HCT116 (cell line): ENCODE results near the gene PKD2. TPM values are rescaled to one million over a fixed set of nuclear protein-coding genes. Genes with fewer than 3 reads are reported as not detected.

Source experiments
- ATAC-seq: fragments of 200-7000 bp; cut with Tn5 transposase; 2 replicates; pipeline ENCODE4 v1.9.1; 2020; ENCODE audit warnings: mild to moderate bottlenecking, moderate library complexity
- BruUV-seq: library from RNA; stranded (reverse); fragments of 400-500 nt; replicated peaks from 2 replicates; lab custom pipeline; 2021; lab: Mats Ljungman, UMichigan
- CTCF ChIA-PET: fragments of 300-600 bp; sonication (Branson Sonifier 250); formaldehyde crosslinking; loops from one replicate; lab custom pipeline; 2021; ENCODE audit warnings: antibody characterized with exemption; lab: Charles Lee
- POLR2A ChIA-PET: fragments of 300-600, 350-600 bp; sonication (Branson Sonifier 250); formaldehyde crosslinking; loops from one replicate; lab custom pipeline; 2021; ENCODE audit warnings: antibody characterized with exemption; lab: Charles Lee
- RAD21 ChIA-PET, 2 experiments: fragments of 300-600 bp; sonication (Branson Sonifier 250); formaldehyde crosslinking; loops; one replicate each; lab custom pipeline; 2023; ENCODE audit warnings: low total read pairs in 2 of 2; ENCODE audit not compliant: uncharacterized antibody in 2 of 2, unreplicated experiment in 2 of 2, low non-redundant PET in 1 of 2; lab: Charles Lee
- DNase-seq: peaks from one replicate; pipeline ENCODE4 v3.0.0-alpha.2; 2010; ENCODE audit warnings: low read depth, low spot score
- H2AFZ ChIP-seq: fragments of 200-600 bp; shearing (Covaris generic), sonication (generic); 2 replicates; pipeline ENCODE4 v1.6.1; 2017; ENCODE audit warnings: low read depth, mixed run types, mixed read lengths, antibody characterized with exemption, low read length; ENCODE audit not compliant: poor library complexity, severe bottlenecking
- H3K27ac ChIP-seq: 2 replicates; pipeline ENCODE4 v1.5.1; 2012; ENCODE audit warnings: low read depth, low read length
- H3K27me3 ChIP-seq: fragments of 200-600 bp; sonication (generic); 2 replicates; pipeline ENCODE4 v1.6.1; 2016; ENCODE audit warnings: mixed run types, low read length, mixed read lengths; ENCODE audit not compliant: insufficient read depth
- H3K36me3 ChIP-seq, 2 experiments: fragments of 200-500 bp in 1 of 2; fragments of 200-600 bp in 1 of 2; sonication (Bioruptor generic) in 1 of 2; sonication (generic) in 1 of 2; 2 replicates each; pipeline versions ENCODE4 v1.5.1 to v1.6.1; 2014 to 2016; ENCODE audit warnings: low read length in 2 of 2, inconsistent platforms in 1 of 2, mixed read lengths in 1 of 2, mixed run types in 1 of 2; ENCODE audit not compliant: insufficient read depth in 2 of 2, control insufficient read depth in 1 of 2
- H3K4me1 ChIP-seq, 2 experiments: fragments of 200-600 bp in 1 of 2; sonication (generic) in 1 of 2; 2 replicates each; pipeline versions ENCODE4 v1.5.1 to v1.6.1; 2012 to 2017; ENCODE audit warnings: low read length in 2 of 2, inconsistent platforms in 1 of 2, mild to moderate bottlenecking in 1 of 2, mixed read lengths in 1 of 2, mixed run types in 1 of 2, moderate library complexity in 1 of 2; ENCODE audit not compliant: insufficient read depth in 2 of 2, control insufficient read depth in 1 of 2
- H3K4me2 ChIP-seq: fragments of 200-600 bp; sonication (generic); 2 replicates; pipeline ENCODE4 v1.6.1; 2017; ENCODE audit warnings: mixed run types, low read length, mixed read lengths
- H3K4me3 ChIP-seq, 2 experiments: fragments of 200-600 bp in 1 of 2; sonication (generic) in 1 of 2; replicated peaks in 1 of 2; 2 replicates each; pipeline ENCODE4 v1.5.1; 2011 to 2016; ENCODE audit warnings: low read length in 2 of 2, control low read depth in 1 of 2, low read depth in 1 of 2, mild to moderate bottlenecking in 1 of 2, mixed read lengths in 1 of 2, mixed run types in 1 of 2
- H3K79me2 ChIP-seq: fragments of 200-600 bp; sonication (generic); 2 replicates; pipeline ENCODE4 v1.6.1; 2017; ENCODE audit warnings: mild to moderate bottlenecking, mixed run types, low read length, moderate library complexity, mixed read lengths; ENCODE audit not compliant: insufficient read depth
- H3K9ac ChIP-seq: fragments of 200-600 bp; sonication (generic); 2 replicates; pipeline ENCODE4 v1.6.1; 2016; ENCODE audit warnings: low read length, mixed read lengths
- H3K9me2 ChIP-seq: fragments of 200-600 bp; sonication (generic), shearing (Covaris generic); 2 replicates; pipeline ENCODE4 v1.6.1; 2017; ENCODE audit warnings: mixed run types, mild to moderate bottlenecking, moderate library complexity; ENCODE audit not compliant: insufficient read depth
- H3K9me3 ChIP-seq, 2 experiments: fragments of 200-500 bp in 1 of 2; fragments of 200-600 bp in 1 of 2; sonication (Bioruptor generic) in 1 of 2; sonication (generic) in 1 of 2; 2 replicates each; pipeline ENCODE4 v1.6.1; 2014 to 2017; ENCODE audit warnings: low read length in 2 of 2, mixed read lengths in 2 of 2, inconsistent platforms in 1 of 2, low read depth in 1 of 2, mild to moderate bottlenecking in 1 of 2, mixed run types in 1 of 2, moderate library complexity in 1 of 2; ENCODE audit not compliant: control insufficient read depth in 1 of 2, insufficient read depth in 1 of 2
- H4K20me1 ChIP-seq: fragments of 200-600 bp; sonication (generic), shearing (Covaris generic); 2 replicates; pipeline ENCODE4 v1.6.1; 2017; ENCODE audit warnings: mixed run types, mild to moderate bottlenecking, moderate library complexity; ENCODE audit not compliant: insufficient read depth
- ATF3 ChIP-seq: IDR thresholded peaks from 2 replicates; pipeline ENCODE4 v1.6.1; 2012
- CEBPB ChIP-seq: IDR thresholded peaks from 2 replicates; pipeline ENCODE4 v1.6.1; 2012; ENCODE audit warnings: low read depth
- CTCF ChIP-seq, 3 experiments: fragments of 200-600 bp in 1 of 3; sonication (generic) in 1 of 3; IDR thresholded peaks in 2 of 3; conservative IDR thresholded peaks in 1 of 3; 2 replicates each; pipeline ENCODE4 v1.5.1; 2012 to 2017; ENCODE audit warnings: low read depth in 2 of 3, low read length in 2 of 3, antibody characterized with exemption in 1 of 3, borderline replicate concordance in 1 of 3, control low read depth in 1 of 3, mild to moderate bottlenecking in 1 of 3, mixed read lengths in 1 of 3, mixed run types in 1 of 3, moderate library complexity in 1 of 3; ENCODE audit not compliant: insufficient read depth in 1 of 3
- EGR1 ChIP-seq: IDR thresholded peaks from 2 replicates; pipeline ENCODE4 v1.6.1; 2012; ENCODE audit warnings: low read depth
- ELF1 ChIP-seq: IDR thresholded peaks from 2 replicates; pipeline ENCODE4 v1.6.1; 2012; ENCODE audit warnings: low read depth, borderline replicate concordance
- EZH2 ChIP-seq: fragments of 200-600 bp; sonication (generic); IDR thresholded peaks from 2 replicates; pipeline ENCODE4 v1.6.1; 2017; ENCODE audit warnings: antibody characterized with exemption, mixed run types
- EZH2phosphoT487 ChIP-seq: fragments of 200-600 bp; IDR thresholded peaks from 2 replicates; pipeline ENCODE4 v1.6.1; 2018; ENCODE audit warnings: antibody characterized with exemption, borderline replicate concordance
- FOSL1 ChIP-seq: IDR thresholded peaks from 2 replicates; pipeline ENCODE4 v1.6.1; 2012; ENCODE audit warnings: low read depth
- JUND ChIP-seq: IDR thresholded peaks from 2 replicates; pipeline ENCODE4 v1.6.1; 2012
- MAX ChIP-seq: IDR thresholded peaks from 2 replicates; pipeline ENCODE4 v1.6.1; 2012
- POLR2A ChIP-seq: IDR thresholded peaks from 2 replicates; pipeline ENCODE4 v1.7.0; 2011; ENCODE audit warnings: borderline replicate concordance; ENCODE audit not compliant: insufficient read depth, insufficient read length; ENCODE audit errors: extremely low read depth
- POLR2AphosphoS5 ChIP-seq: IDR thresholded peaks from 2 replicates; pipeline ENCODE4 v1.6.1; 2011; ENCODE audit warnings: mild to moderate bottlenecking, low read depth, low read length, moderate library complexity
- RAD21 ChIP-seq: IDR thresholded peaks from 2 replicates; pipeline ENCODE4 v1.6.1; 2012; ENCODE audit warnings: low read depth, mild to moderate bottlenecking
- REST ChIP-seq: IDR thresholded peaks from 2 replicates; pipeline ENCODE4 v1.6.1; 2012; ENCODE audit warnings: low read depth
- SP1 ChIP-seq: IDR thresholded peaks from 2 replicates; pipeline ENCODE4 v1.6.1; 2012; ENCODE audit warnings: low read depth
- TCF7L2 ChIP-seq: IDR thresholded peaks from 2 replicates; pipeline ENCODE4 v1.7.0; 2011; ENCODE audit warnings: borderline replicate concordance, inconsistent platforms; ENCODE audit not compliant: insufficient read depth, insufficient read length; ENCODE audit errors: extremely low read depth
- YY1 ChIP-seq: IDR thresholded peaks from 2 replicates; pipeline ENCODE4 v1.6.1; 2011; ENCODE audit warnings: low read length, low read depth, moderate library complexity, mild to moderate bottlenecking; ENCODE audit not compliant: insufficient replicate concordance; ENCODE audit errors: extremely low read depth
- ZFX ChIP-seq: fragments of 450-650 bp; IDR thresholded peaks from 2 replicates; pipeline ENCODE4 v1.6.1; 2017
- ZNF274 ChIP-seq: fragments of 200-500 bp; sonication (Bioruptor generic); IDR thresholded peaks from 2 replicates; pipeline ENCODE4 v1.6.1; 2014; ENCODE audit warnings: mild to moderate bottlenecking, low read depth, low read length, inconsistent platforms
- intact Hi-C: fragments of 100-400 bp; cut with micrococcal nuclease; formaldehyde crosslinking; loops from 2 replicates; pipeline ENCODE4 v1.10.0; 2022
- total RNA-seq: library from RNA; stranded (reverse); gene quantifications from one replicate; pipeline ENCODE4 v1.2.1, GENCODE V29; 2021; ENCODE audit not compliant: unreplicated experiment

PKD2 gene
- total RNA-seq, 1 experiment from 2014 or later = 10.1 TPM

- Histone ChIP-seq H4K20me1 (no peaks in the 10 kb centered on the region), H2AFZ (peak overlapping the region; percentile 34), H3K79me2 (no peaks in the 10 kb centered on the region), H3K9me2 (no peaks in the 10 kb centered on the region), H3K9me3 (no peaks in the 10 kb centered on the region), H3K4me1 (peaks cover 0 to 5% of the 10 kb centered on the region in 2 experiments; a peak in 1 of 4 replicates), H3K36me3 (no peaks in the 10 kb centered on the region), H3K4me2 (0 out of 2 replicates have a peak overlapping the region, but pooled peaks have one; percentile 7), H3K27me3 (no peaks in the 10 kb centered on the region), H3K4me3 (no peak overlapping the region), H3K9ac (no peak overlapping the region), H3K27ac (no peak overlapping the region)
- DNase-seq (peak; percentile 58), ATAC-seq (peak; percentile 100)
- RAD21 ChIA-PET = interaction anchor here (0.5 to 1.8 kb wide), 8 partner anchors 12 to 225 kb away, joined by 3 to 15 read pairs (median 4); no protein-coding TSS in a partner anchor
- POLR2A ChIA-PET = interaction anchor here (1.1 kb wide), 1 partner anchor 12 kb away, joined by 4 read pairs; no protein-coding TSS in a partner anchor
- intact Hi-C loops = loop anchor here (1.0 to 10.0 kb wide), 3 partner anchors 122 to 310 kb away; no protein-coding TSS in a partner anchor
- CTCF ChIA-PET = interaction anchor here (0.6 to 2.1 kb wide), 14 partner anchors 10 to 821 kb away, joined by 3 to 45 read pairs (median 6); partner anchors contain the start of gene SPP1
- BruUV-seq = no TSS peak
- TF ChIP-seq JUND (no peak), POLR2A (no peak), ELF1 (no peak), POLR2AphosphoS5 (no peak), EGR1 (no peak), CTCF (IDR thresholded peaks at IDR 0.05 in 2 of 3, conservative IDR thresholded peaks at IDR 0.05 in 1 of 3; ENCODE audit: borderline replicate concordance in 1 of 3, insufficient read depth in 1 of 3, low read depth in 2 of 3, low read length in 2 of 3) (peak; percentile 68 to 93 (median 82)), ZNF274 (no peak), TCF7L2 (no peak), ATF3 (no peak), SP1 (no peak), ZFX (no peak), CEBPB (no peak), YY1 (no peak), EZH2phosphoT487 (no peak), RAD21 (peak; percentile 90), MAX (no peak), REST (no peak), FOSL1 (no peak), EZH2 (no peak)
These were observed 22.1 kb upstream of the PKD2 start for GRCh38 chr4:87985097-87985886.
